IPS DF 6.9 (cell line): ENCODE measurements around the gene LRRTM4.

Experiments
- DNase-seq: peaks from one replicate; pipeline ENCODE4 v3.0.0-alpha.2; 2013; ENCODE audit warnings: low read depth, low spot score
- H3K27ac ChIP-seq: one replicate; pipeline ENCODE4 v1.5.1; 2013; ENCODE audit warnings: low read length, control low read depth
- H3K27me3 ChIP-seq: 2 replicates; pipeline ENCODE4 v1.6.1; 2013; ENCODE audit warnings: mild to moderate bottlenecking, low read length; ENCODE audit not compliant: control insufficient read depth, insufficient read depth
- H3K36me3 ChIP-seq: 2 replicates; pipeline ENCODE4 v1.6.1; 2013; ENCODE audit warnings: low read length; ENCODE audit not compliant: control insufficient read depth, insufficient read depth
- H3K4me1 ChIP-seq: 2 replicates; pipeline ENCODE4 v1.6.1; 2013; ENCODE audit warnings: low read length; ENCODE audit not compliant: control insufficient read depth, insufficient read depth
- H3K4me3 ChIP-seq: 2 replicates; pipeline ENCODE4 v1.5.1; 2013; ENCODE audit warnings: mild to moderate bottlenecking, low read length
- H3K9me3 ChIP-seq: 2 replicates; pipeline ENCODE4 v1.6.1; 2013; ENCODE audit warnings: low read length, inconsistent platforms; ENCODE audit not compliant: control insufficient read depth, insufficient read depth
- WGBS: extraction: QIAGEN DNeasy Blood & Tissue Kit; methylation state at CpG from one replicate; pipeline ENCODE4 v1.1.7; 2013; ENCODE audit warnings: mixed read lengths, missing lambda C conversion rate; ENCODE audit not compliant: insufficient read length, insufficient coverage; 5-methylcytosine and 5-hydroxymethylcytosine counted together

Gene LRRTM4

GRCh38 chr2:77336013-77336412 lies 186.2 kb downstream of the LRRTM4 start:
- Histone ChIP-seq H3K4me3 (no peak overlapping the region), H3K27me3 (no peaks in the 10 kb centered on the region), H3K36me3 (no peaks in the 10 kb centered on the region), H3K4me1 (no peaks in the 10 kb centered on the region), H3K27ac (no peak overlapping the region), H3K9me3 (0 out of 2 replicates have a peak, but pooled peaks cover 1% of the 10 kb centered on the region)
- no peak for DNase-seq

- no peak for DNase-seq
- Histone ChIP-seq H3K27me3 (no peaks in the 10 kb centered on the region), H3K36me3 (no peaks in the 10 kb centered on the region), H3K27ac (no peak overlapping the region), H3K4me3 (no peak overlapping the region), H3K4me1 (0 out of 2 replicates have a peak, but pooled peaks cover 1% of the 10 kb centered on the region), H3K9me3 (no peaks in the 10 kb centered on the region)
- no CpG with 5 or more reads among the region's 5 CpGs for WGBS
These were observed 193.8 kb downstream of the LRRTM4 start for GRCh38 chr2:77328134-77328931.

GRCh38 chr2:77325395-77325794 lies 196.8 kb downstream of the LRRTM4 start:
- no peak for DNase-seq
- 0 out of 2 replicates have a peak, but pooled peaks cover 1% of the 10 kb centered on the region for H3K4me1 ChIP-seq
- no peaks in the 10 kb centered on the region for H3K27me3 ChIP-seq
- no peaks in the 10 kb centered on the region for H3K9me3 ChIP-seq
- no peak overlapping the region for H3K4me3 ChIP-seq
- no peaks in the 10 kb centered on the region for H3K36me3 ChIP-seq
- no peak overlapping the region for H3K27ac ChIP-seq
- WGBS, result no CpG with 5 or more reads among the region's 3 CpGs

- no peaks in the 10 kb centered on the region for H3K4me1 ChIP-seq
- DNase-seq, result no peak
- H3K4me3 ChIP-seq, result no peak overlapping the region
- WGBS, result no CpG with 5 or more reads among the region's 3 CpGs
- H3K9me3 ChIP-seq, result no peaks in the 10 kb centered on the region
- no peaks in the 10 kb centered on the region for H3K36me3 ChIP-seq
- H3K27me3 ChIP-seq, result no peaks in the 10 kb centered on the region
- no peak overlapping the region for H3K27ac ChIP-seq
These were observed 199.7 kb downstream of the LRRTM4 start for GRCh38 chr2:77322431-77322830.

- no peak overlapping the region for H3K27ac ChIP-seq
- no CpG with 5 or more reads among the region's 5 CpGs for WGBS
- no peaks in the 10 kb centered on the region for H3K36me3 ChIP-seq
- DNase-seq, result no peak
- no peak overlapping the region for H3K4me3 ChIP-seq
- H3K4me1 ChIP-seq, result no peaks in the 10 kb centered on the region
- no peaks in the 10 kb centered on the region for H3K27me3 ChIP-seq
- H3K9me3 ChIP-seq, result no peaks in the 10 kb centered on the region
These were observed 207.5 kb downstream of the LRRTM4 start for GRCh38 chr2:77314721-77315120.

- Histone ChIP-seq H3K4me1 (no peaks in the 10 kb centered on the region), H3K4me3 (no peak overlapping the region), H3K36me3 (no peaks in the 10 kb centered on the region), H3K9me3 (no peaks in the 10 kb centered on the region), H3K27ac (no peak overlapping the region), H3K27me3 (no peaks in the 10 kb centered on the region)
- no CpG with 5 or more reads among the region's 3 CpGs for WGBS
- DNase-seq, result no peak
These were observed 211.8 kb downstream of the LRRTM4 start for GRCh38 chr2:77310416-77310815.

GRCh38 chr2:77309725-77310124 lies 212.5 kb downstream of the LRRTM4 start:
- Histone ChIP-seq H3K27me3 (no peaks in the 10 kb centered on the region), H3K27ac (no peak overlapping the region), H3K9me3 (no peaks in the 10 kb centered on the region), H3K4me3 (no peak overlapping the region), H3K4me1 (no peaks in the 10 kb centered on the region), H3K36me3 (no peaks in the 10 kb centered on the region)
- no peak for DNase-seq
- no CpG with 5 or more reads among the region's 2 CpGs for WGBS

- Histone ChIP-seq H3K4me1 (peaks cover 4% of the 10 kb centered on the region; the same call in 1 of the 2 replicates), H3K36me3 (no peaks in the 10 kb centered on the region), H3K9me3 (no peaks in the 10 kb centered on the region), H3K4me3 (no peak overlapping the region), H3K27me3 (no peaks in the 10 kb centered on the region), H3K27ac (no peak overlapping the region)
- no peak for DNase-seq
- WGBS, result no CpG with 5 or more reads among the region's 1 CpG
These were observed 220.7 kb downstream of the LRRTM4 start for GRCh38 chr2:77301441-77301840.

GRCh38 chr2:77296791-77297190 lies 225.4 kb downstream of the LRRTM4 start:
- Histone ChIP-seq H3K4me3 (no peak overlapping the region), H3K27me3 (no peaks in the 10 kb centered on the region), H3K27ac (no peak overlapping the region), H3K9me3 (no peaks in the 10 kb centered on the region), H3K36me3 (no peaks in the 10 kb centered on the region), H3K4me1 (peaks cover 4% of the 10 kb centered on the region; the same call in 1 of the 2 replicates)
- no peak for DNase-seq
- no CpG with 5 or more reads among the region's 5 CpGs for WGBS

GRCh38 chr2:77294474-77294873 lies 227.7 kb downstream of the LRRTM4 start:
- no peaks in the 10 kb centered on the region for H3K9me3 ChIP-seq
- peaks cover 4% of the 10 kb centered on the region; the same call in 1 of the 2 replicates for H3K4me1 ChIP-seq
- WGBS, result no CpG with 5 or more reads among the region's 2 CpGs
- H3K36me3 ChIP-seq, result no peaks in the 10 kb centered on the region
- no peak overlapping the region for H3K27ac ChIP-seq
- no peak for DNase-seq
- no peak overlapping the region for H3K4me3 ChIP-seq
- H3K27me3 ChIP-seq, result no peaks in the 10 kb centered on the region

- no peaks in the 10 kb centered on the region for H3K36me3 ChIP-seq
- no peaks in the 10 kb centered on the region for H3K4me1 ChIP-seq
- H3K27me3 ChIP-seq, result no peaks in the 10 kb centered on the region
- WGBS, result no CpG with 5 or more reads among the region's 1 CpG
- no peak overlapping the region for H3K27ac ChIP-seq
- no peak for DNase-seq
- H3K4me3 ChIP-seq, result no peak overlapping the region
- H3K9me3 ChIP-seq, result no peaks in the 10 kb centered on the region
These were observed 237.8 kb downstream of the LRRTM4 start for GRCh38 chr2:77284353-77284752.
